Measurements from ENCODE around the gene TMEM186.
"Not testable (repeated sequence)": the region's sequence is repeated elsewhere in the genome, so short reads cannot be mapped to it uniquely, and the experiment has no call there.

The TMEM186 gene

DNA sequence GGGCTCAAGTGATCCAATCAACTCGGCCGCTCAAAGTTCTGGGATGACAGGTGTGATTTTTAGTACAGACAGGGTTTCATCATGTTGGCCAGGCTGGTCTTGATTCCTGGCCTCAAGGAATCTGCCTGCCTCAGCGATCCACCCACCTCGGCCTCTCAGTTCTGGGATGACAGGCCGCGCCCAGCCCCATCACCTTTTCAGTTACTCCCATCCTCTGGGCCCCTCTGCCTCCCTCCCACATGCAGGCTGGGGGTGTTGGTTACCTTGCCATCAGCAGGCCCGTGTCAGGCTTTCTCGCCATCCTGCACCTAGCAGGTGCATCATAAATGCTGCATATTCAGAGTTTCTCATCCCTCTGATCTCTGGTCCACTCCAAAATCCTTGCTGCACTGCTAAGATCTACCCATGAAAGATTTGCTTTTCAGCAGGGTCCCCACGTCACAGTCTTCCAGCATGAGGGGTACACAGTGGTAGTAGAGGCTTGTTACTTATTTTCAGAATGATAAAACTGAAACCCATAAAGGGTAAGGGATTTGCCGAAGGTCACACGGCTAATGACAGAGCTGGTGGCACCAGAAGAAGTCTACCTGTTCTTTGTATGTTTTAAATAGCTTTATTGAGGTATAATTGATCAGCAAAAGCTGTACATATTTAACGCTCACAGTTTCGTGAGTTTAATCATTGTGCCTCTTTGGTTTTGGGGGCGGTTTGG lies 16.8 kb upstream of the TMEM186 start:
- in situ Hi-C loops (cut with MboI; ENCODE audit: low sequenced_read_pairs): no loop called here

DNA sequence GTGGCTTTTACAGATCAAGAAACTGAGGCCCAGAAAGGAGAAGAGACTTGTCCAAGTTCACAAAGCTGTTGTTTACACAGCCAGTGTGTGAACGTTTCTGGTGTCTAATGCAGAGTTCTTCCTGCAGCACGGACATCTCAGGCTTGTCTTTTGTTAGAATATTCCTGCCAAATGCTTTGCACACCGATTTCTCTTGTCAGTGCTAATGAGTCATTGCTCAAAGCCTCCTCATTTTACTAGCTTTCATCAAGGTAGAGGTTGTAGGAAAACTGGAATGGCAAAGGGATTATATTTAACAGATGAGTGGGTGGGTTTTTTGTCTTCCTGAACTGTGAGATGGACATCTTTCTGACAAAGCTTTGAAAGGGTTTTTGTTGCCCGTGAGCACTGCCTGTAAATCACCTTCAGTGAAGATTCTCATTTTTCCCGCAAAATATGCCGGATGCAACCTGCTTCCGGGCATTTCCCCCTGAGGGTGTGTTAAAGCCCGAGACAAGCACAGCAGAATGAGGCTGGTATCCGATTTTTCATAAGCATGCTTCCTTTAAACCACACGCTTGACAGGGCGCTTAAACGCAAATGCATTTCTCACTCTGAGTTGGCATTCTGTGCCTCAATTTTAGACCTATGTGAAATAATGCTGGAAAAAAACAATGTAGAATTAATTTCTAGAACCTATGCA lies 14.9 kb upstream of the TMEM186 start:
- in situ Hi-C loops (cut with MboI; ENCODE audit: low sequenced_read_pairs): no loop called here

DNA sequence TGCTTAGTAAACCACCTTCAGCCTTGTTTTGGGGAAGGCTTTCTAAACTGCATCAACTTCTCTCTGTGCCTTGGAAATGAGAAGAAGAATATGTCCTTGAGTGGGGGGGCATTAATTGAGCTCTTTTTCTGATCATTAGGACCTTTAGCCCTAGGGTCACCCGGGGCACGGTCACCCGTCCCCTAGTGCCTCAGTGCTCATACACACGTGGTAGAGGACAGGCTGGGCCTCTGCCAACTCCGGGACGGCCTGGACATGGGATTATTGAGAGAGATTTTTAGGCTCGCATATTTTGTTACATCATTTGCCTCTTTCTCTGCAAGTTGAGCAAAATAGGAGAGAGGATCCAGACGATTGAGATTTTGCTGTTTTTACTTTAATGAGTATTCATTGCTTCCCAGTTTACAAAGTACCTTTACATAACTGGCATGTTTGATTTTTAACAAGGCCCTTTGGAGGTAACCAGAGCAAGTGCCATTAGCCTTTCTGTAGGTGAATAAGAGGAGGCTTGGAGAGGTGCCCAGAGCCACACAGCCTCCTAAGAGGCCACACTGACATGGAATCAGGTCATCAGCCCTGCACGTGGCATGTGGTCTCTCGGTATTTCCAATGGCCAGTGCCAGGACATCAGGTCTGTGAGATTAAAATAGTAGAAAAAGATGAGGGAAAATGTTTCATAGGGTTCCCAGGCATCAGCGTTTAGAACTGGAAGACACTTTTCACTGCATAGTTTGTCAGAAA lies 11.3 kb upstream of the TMEM186 start:
- in situ Hi-C loops (cut with MboI; ENCODE audit: low sequenced_read_pairs): no loop called here

DNA sequence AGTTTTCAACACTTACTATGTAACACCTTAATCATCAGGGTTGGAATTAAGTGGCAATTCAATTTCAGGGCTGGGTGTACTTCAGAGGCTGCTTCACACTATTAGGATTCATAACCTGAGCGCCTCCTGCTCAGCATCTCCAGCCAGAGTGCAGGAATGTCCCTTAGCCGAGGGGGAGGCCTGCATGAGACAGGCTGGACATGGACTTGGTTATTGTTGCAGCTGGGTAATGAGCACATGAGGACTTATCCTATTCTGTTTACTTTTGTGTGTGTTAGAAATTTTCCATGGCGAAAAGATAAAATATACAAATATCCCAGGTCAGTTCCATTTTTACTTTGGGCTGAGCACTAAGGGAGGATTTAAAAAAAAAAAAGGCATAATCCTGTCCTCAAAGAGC lies 10.6 kb upstream of the TMEM186 start:
- in situ Hi-C loops (cut with MboI; ENCODE audit: low sequenced_read_pairs): no loop called here

DNA sequence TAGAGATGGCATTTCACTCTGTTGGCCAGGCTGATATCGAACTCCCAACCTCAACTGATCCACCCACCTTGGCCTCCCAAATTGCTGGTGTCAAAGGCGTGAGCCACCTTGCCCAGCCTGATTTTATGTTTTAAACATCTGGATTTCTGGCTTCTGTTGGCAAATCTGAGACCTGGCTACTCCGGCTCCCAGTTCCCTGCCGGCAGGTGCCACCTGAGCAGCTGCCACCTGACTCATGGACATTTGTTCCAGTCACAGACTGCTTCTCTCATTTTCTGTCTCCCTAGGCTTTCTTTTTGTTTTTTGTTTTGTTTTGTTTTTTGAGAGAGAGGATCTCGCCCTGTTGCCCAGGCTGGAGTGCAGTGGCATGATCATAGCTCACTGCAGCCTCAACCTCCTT lies 9.8 kb upstream of the TMEM186 start:
- in situ Hi-C loops (cut with MboI; ENCODE audit: low sequenced_read_pairs): no loop called here

DNA sequence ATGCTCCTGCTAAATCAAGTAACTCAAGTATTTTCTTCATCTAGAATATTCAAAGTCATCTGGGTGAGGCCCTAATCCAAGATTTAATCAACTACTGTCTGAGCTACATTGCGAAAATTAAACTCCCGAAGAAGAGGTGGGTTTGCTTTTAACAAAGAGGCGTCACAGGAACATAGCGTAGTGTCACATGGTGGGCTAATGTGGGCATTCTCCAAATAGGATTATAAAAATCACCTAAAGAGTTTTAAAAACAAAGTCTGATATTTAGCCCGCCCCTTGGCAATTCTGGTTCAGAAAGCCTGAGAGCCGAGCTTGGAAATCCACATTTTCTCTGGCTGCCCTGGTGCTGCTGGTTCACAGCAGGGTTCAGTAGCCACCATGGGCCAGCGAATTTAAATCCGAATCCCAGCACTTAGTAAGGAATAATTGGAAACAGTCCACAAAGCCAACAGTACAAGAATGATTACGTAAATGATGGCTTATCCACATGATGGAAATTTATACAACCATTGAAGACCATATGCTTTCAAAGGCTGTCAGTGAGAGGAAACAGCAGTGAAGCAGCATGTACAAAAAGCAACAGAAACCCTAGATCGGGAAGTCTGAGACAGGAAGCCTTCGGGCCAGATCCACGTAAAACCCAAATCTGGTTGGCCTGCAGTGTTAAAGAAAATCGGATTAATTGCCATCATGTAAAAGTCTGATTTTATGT lies 9.0 kb upstream of the TMEM186 start:
- in situ Hi-C loops (cut with MboI; ENCODE audit: low sequenced_read_pairs): no loop called here

DNA sequence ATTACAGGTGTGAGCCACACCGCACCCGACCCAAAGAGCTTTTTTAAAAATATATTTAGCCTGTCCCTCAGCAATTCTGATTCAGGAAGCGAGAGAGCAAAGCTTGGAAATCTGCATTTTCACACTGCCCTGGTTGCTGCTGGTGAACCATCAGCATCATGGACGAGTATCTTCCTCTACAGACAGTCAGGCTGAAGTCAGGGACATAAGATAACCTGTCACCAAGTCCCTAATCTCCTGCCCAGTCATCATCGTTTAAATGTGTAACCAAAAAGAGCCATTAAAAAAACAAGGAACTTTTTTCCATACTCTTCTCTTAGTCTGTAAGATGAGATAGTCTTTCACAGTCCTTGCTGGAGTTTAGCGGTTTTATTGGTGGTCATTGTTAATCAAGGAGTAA lies 6.9 kb upstream of the TMEM186 start:
- in situ Hi-C loops (cut with MboI; ENCODE audit: low sequenced_read_pairs): no loop called here

DNA sequence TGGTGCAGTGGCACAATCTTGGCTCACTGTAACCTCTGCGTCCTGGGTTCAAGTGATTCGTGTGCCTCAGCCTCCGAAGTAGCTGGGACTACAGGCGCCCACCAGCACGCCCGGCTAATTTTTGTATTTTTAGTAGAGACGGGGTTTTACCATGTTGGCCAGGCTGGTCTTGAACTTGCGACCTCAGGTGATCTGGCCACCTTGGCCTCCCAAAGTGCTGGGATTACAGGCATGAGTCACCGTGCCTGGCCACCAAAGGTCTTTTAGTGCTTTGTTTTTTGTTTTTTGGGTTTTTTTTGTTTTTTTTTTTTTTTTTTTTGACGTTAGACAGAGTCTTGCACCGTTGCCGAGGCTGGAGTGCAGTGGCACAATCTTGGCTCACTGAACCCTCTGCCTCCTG lies 6.3 kb upstream of the TMEM186 start:
- in situ Hi-C loops (cut with MboI; ENCODE audit: low sequenced_read_pairs): not testable (repeated sequence)

DNA sequence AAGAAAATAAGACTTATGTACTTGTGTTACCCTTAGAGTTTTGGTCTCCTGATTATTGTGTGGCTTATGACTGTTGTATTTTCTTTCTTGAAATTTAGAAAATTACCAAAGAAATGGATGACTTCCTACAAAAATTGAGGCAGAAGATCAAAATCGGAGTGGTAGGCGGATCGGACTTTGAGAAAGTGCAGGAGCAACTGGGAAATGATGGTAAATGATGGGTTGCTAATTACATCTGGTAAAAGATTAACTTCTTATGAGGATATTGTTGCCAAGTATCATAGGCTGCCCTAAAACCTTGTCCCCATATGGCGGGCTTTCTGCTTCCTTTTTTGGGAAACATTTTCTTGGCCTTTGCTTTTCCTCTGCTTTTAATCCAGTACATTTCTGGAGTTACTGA lies 4.3 kb upstream of the TMEM186 start:
- in situ Hi-C loops (cut with MboI; ENCODE audit: low sequenced_read_pairs): no loop called here

DNA sequence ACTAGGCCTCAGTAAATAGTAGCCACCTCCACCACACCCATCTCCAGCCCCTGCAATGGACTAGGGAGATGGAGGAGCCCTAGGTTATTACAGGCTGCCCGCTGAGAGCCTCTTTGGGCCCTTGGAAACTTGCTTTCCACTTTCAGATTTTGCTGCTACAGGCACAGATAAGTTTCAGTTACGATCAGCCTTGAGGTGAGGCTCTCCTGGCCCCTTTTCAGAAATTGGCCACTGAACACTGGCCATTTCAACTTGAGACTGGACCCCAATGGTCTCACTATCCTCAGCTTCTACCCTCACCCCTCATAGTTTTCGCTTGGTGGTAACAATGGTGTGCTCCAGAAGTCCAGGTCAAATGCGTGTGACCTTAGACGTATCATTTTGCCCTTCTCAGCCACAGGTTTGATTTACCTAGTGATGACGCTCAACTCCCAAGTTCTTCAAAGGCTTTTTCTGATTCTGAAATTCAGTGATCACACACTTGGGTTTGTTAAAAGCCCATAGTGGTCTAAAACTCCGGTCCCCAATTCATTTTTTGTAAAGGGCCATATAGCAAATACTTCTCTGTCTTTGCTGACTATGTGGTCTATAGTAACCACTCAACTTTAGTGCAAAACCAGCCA lies 1.2 kb upstream of the TMEM186 start:
- in situ Hi-C loops (cut with MboI; ENCODE audit: low sequenced_read_pairs): loop anchor here (25.0 kb wide), 1 partner anchor 236 kb away; no protein-coding TSS in a partner anchor

DNA sequence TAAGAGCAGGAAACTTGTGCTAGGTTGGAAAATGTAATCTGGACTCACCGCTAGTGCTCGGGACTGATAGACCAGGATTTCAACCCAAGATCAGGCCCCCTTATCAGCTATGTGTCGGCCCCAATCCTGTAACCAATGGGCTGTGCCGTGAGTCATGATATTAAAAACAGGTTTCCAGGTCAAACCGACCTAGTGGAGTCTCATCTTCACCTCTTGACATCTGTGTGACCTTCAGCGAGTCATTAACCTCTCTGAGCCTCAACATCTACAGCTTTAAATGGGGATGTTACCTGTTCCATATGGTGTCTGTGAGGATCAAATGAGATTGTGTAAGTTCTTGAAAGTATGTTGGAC lies 712 bp upstream of the TMEM186 start:
- in situ Hi-C loops (cut with MboI; ENCODE audit: low sequenced_read_pairs): loop anchor here (25.0 kb wide), 1 partner anchor 236 kb away; no protein-coding TSS in a partner anchor

DNA sequence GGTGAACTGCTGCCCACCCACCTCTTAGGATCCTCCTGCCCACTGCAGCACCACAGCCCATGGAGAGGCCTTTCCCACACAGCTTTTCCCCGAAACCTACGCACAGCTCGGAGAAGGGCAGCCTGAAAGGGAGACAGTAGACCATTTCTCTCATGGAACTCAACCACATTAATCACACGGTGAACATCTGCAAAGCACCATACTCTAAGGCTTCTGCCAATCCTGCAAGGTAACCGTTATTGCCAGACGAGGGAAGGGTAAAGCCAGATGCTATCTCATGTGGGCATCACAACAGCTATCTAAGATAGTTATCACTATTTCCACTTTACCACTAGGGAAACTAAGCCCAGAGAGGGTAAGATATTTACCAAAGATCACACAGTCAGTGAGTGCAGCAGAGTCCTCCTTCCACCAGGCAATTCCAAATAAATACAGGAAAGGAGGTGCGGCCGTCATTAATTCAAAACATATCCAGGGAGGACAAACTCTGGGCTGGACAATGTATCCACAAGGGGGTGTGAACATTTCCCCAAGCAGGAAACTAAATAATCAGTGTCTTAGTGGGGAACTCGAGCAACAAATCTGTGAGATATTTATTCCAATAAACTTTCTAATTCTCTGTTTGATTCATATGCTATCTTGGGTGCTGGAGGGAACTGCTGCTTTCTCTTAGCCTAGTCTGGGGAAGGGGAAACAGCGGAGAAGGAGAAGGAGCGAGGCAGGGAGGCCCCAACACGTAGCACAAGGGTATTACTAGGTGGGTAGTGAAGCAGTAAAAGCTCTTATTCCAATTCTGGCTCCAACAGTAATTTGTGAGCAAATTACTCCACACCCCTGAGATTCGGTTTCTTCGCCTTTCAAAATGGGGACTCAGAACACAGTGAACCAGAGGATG lies 723 bp downstream of the TMEM186 start:
- in situ Hi-C loops (cut with MboI; ENCODE audit: low sequenced_read_pairs): loop anchor here (25.0 kb wide), 1 partner anchor 234 kb away; no protein-coding TSS in a partner anchor

DNA sequence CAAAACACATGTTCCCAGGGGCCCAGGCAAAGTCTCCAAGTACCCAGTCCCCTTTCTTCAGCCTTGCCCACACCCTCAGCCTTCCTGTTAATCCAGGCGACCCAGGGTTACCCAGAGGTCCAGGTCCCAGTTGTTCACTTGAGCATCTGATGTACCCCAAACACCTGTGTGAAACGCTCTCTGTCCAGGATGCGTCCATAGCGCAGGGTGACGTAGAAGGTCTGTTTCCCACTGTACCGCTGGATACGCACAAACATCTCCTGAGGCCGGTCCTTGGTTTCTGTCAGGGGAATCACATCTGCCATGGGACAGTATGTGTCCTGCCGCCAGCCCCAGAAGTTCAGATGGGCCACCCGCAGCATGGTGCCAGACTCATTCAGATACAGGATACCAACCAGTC lies 1.6 kb downstream of the TMEM186 start:
- in situ Hi-C loops (cut with MboI; ENCODE audit: low sequenced_read_pairs): loop anchor here (25.0 kb wide), 1 partner anchor 234 kb away; no protein-coding TSS in a partner anchor

DNA sequence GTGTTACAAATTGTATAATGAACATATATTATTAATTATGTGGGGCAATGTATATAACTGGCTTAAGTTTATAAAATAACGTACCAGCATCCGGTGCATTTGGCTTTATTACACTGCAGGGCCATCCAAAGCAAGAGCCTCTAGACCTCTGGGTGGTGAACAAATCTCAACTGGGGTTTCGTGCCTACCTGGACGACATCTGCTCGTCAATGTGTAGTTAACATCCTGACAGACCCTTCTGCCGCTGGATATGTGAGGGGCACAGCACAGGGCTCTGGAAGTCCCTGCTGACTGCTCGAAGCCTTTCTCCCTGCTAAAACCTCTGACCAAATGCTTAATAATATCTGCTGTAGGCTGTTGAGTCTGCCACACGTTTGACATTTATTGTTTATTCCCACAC lies 2.3 kb downstream of the TMEM186 start:
- in situ Hi-C loops (cut with MboI; ENCODE audit: low sequenced_read_pairs): loop anchor here (25.0 kb wide), 1 partner anchor 233 kb away; no protein-coding TSS in a partner anchor

DNA sequence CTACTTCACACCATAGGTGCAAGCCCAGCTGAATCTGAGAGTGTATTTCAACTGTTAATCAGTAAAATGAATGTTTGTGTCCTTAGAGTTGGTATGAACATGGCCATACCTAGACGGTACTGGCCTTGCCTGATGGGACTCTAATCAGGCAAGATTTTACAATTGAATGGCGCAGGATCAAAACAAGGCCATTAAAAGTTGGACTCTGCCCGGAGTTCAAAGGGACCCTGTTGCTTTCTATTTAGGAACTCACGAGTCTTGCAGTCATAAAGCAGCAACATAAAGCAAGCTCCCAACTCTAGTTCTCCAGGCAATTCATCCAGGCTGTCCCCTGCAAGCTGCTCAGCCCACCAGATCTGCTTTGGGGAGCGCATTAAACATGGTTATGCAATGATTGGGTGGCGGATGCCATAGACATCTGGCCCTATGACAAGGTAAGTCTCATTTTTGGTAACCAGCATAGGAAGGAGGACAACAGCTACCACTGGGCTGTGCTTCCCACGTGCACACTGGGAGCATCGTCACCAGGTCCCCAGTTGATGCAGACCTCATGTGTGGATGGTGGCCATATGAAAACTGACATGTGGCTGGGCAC lies 8.8 kb downstream of the TMEM186 start:
- in situ Hi-C loops (cut with MboI; ENCODE audit: low sequenced_read_pairs): loop anchor here (25.0 kb wide), 1 partner anchor 226 kb away; no protein-coding TSS in a partner anchor

DNA sequence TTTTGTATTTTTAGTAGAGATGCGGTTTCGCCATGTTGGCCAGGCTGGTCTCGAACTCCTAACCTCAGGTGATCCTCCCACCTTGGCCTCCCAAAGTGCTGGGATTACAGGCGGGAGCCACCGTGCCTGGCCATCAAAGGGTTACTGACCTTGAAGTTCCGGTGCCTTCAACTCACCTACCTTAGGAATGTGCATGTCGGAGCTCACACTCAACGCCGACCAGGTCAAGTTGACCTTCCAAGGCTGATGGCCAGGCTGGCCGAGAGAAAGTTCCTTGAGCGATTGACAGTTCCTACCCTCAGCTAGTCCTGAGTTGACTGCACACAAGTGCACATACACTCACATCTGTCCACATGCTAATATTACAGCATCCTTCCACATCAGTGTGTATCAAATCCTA lies 11.1 kb downstream of the TMEM186 start:
- in situ Hi-C loops (cut with MboI; ENCODE audit: low sequenced_read_pairs): loop anchor here (25.0 kb wide), 1 partner anchor 224 kb away; no protein-coding TSS in a partner anchor

DNA sequence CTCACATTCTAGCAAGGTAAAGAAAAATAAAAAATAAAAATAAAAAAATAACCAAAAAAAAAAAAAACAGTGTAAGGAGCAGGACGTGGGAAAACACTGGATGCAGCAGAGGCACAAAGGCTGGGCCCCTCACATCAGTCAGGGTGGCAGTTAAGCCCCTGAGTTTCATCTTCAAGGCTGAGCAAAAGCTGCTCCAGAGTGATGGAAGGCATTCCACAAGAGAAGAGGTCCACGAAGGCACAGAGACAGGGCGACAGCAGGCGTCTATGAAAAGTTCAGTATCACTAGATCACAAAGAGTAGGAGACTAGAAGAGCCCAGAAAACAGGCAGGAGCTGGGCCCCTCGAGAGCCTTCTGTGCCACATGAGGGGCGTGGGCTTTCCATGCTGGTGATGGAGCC lies 12.0 kb downstream of the TMEM186 start:
- in situ Hi-C loops (cut with MboI; ENCODE audit: low sequenced_read_pairs): loop anchor here (25.0 kb wide), 1 partner anchor 223 kb away; no protein-coding TSS in a partner anchor

DNA sequence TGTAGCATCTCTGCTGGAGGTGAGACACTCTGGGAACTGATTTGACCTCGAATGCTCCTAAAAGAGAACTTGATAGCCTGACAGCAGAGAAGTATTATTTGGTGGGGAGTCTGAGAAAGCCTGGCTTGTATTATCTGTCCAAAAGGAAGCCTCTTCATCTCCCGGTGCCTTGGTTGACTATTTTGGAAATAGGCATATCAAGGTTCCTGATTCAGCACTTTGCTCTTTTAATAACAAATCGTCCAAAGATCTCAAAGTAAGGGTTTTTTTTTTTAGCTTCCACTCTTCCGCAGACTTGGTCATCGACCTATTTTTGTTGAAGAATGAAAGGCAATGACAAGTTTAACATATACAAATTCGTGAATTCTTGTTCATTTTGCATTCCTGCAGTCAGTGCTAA lies 14.8 kb downstream of the TMEM186 start:
- in situ Hi-C loops (cut with MboI; ENCODE audit: low sequenced_read_pairs): loop anchor here (25.0 kb wide), 1 partner anchor 220 kb away; no protein-coding TSS in a partner anchor

DNA sequence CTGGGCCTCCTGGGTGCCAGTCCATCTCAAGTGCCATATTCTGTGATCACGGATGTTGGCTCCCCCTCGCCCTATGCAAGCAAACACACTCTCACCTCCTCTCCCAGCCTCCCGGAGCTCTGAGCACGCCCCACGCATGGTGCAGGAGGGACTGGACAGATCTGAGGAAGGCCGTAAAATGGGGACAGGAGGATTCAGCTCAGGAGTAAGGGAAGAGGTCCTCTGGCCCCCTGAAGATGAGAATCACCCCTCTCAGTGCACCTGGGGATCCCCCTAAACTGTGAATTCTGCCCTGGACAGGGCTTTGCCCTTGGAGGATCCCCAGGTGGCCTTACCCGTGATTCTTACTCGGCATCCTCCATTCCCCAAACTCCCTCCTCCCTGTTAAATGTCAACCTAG lies 15.6 kb downstream of the TMEM186 start:
- in situ Hi-C loops (cut with MboI; ENCODE audit: low sequenced_read_pairs): loop anchor here (25.0 kb wide), 1 partner anchor 219 kb away; no protein-coding TSS in a partner anchor

Measured in HL-60/S4 treated with retinoic acid at 250 ng/mL for 4 days and 3 days (cell line).